Right lobe of liver (tissue), 4 donors: ENCODE results near the gene C9orf72.

ENCODE experiments used
- CTCF ChIP-seq, 4 donors: fragments of 200-600 bp in 3 of 4; fragments of 450-650 bp in 1 of 4; IDR thresholded peaks; one replicate each; pipeline versions ENCODE4 v1.5.1 to v1.8.0; 2016 to 2022; ENCODE audit warnings: antibody characterized with exemption in 4 of 4, mild to moderate bottlenecking in 2 of 4
- POLR2A ChIP-seq: fragments of 450-650 bp; IDR thresholded peaks from one replicate; pipeline ENCODE4 v1.6.1; 2017; ENCODE audit warnings: antibody characterized with exemption, mild to moderate bottlenecking
- donor health status: DM: no; HTN: no; CAD: no.
- donor health status: DM: no; HTN: no; CAD: no.
- donor health status: DM: no; HTN: yes; CAD: no.

- TF ChIP-seq POLR2A (no peak), CTCF (IDR thresholded peaks at IDR 0.05) (no peak)
Measured at GRCh38 chr9:27610622-27611021, 37.3 kb upstream of the C9orf72 start.
